HL-60 (cell line): Measurements from ENCODE around the gene CIT.

Experiments
- POLR2AphosphoS5 ChIP-seq: IDR thresholded peaks from 2 replicates; pipeline ENCODE4 v1.6.1; 2012; ENCODE audit warnings: low read depth
- TF ChIP-seq, protein P1 (sequence below): IDR thresholded peaks from 2 replicates; pipeline ENCODE4 v1.6.1; 2012; ENCODE audit warnings: low read depth; ENCODE audit not compliant: insufficient replicate concordance

DNA sequence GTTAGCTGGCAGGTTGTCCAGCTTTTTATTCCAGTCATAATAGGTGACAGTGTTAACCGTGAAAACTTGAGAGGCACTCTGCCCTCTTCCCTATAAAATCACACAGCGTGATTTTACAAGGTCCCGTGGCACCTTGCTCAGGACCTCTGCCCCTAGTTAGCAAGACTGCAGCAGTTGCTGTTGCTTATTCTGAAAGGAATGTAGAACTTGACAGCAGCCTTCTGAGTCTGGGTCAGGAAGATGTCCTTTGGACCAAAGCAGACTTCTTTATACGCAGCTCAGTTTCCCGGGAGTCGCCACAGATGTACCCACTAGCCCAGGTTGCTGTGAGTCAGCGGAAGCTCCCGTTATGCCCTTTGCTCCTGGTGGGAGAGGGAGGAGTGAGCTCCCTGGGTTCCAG is 196.0 kb downstream of the CIT start:
- TF ChIP-seq POLR2AphosphoS5 = no peak
- TF ChIP-seq, protein P1, sequence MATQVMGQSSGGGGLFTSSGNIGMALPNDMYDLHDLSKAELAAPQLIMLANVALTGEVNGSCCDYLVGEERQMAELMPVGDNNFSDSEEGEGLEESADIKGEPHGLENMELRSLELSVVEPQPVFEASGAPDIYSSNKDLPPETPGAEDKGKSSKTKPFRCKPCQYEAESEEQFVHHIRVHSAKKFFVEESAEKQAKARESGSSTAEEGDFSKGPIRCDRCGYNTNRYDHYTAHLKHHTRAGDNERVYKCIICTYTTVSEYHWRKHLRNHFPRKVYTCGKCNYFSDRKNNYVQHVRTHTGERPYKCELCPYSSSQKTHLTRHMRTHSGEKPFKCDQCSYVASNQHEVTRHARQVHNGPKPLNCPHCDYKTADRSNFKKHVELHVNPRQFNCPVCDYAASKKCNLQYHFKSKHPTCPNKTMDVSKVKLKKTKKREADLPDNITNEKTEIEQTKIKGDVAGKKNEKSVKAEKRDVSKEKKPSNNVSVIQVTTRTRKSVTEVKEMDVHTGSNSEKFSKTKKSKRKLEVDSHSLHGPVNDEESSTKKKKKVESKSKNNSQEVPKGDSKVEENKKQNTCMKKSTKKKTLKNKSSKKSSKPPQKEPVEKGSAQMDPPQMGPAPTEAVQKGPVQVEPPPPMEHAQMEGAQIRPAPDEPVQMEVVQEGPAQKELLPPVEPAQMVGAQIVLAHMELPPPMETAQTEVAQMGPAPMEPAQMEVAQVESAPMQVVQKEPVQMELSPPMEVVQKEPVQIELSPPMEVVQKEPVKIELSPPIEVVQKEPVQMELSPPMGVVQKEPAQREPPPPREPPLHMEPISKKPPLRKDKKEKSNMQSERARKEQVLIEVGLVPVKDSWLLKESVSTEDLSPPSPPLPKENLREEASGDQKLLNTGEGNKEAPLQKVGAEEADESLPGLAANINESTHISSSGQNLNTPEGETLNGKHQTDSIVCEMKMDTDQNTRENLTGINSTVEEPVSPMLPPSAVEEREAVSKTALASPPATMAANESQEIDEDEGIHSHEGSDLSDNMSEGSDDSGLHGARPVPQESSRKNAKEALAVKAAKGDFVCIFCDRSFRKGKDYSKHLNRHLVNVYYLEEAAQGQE = no peak
